SK-N-MC (cell line): ENCODE measurements around the gene GFRA1.

Experiments used
- DNase-seq: peaks from one replicate; pipeline ENCODE4 v3.0.0-alpha.2; 2011; ENCODE audit warnings: low read depth, low spot score
- H3K27ac ChIP-seq: fragments of 200-600 bp; sonication (generic); 2 replicates; pipeline ENCODE4 v1.5.1; 2016; ENCODE audit warnings: mixed run types
- H3K36me3 ChIP-seq: fragments of 200-600 bp; sonication (generic); 2 replicates; pipeline ENCODE4 v1.6.1; 2017; ENCODE audit warnings: antibody characterized with exemption, low read length, mixed read lengths; ENCODE audit not compliant: insufficient read depth
- H3K4me3 ChIP-seq: fragments of 200-600 bp; sonication (generic); 2 replicates; pipeline ENCODE4 v1.5.1; 2016
- H3K9ac ChIP-seq: fragments of 200-600 bp; sonication (generic); 2 replicates; pipeline ENCODE4 v1.8.0; 2017; ENCODE audit warnings: mixed run types, mixed read lengths; ENCODE audit not compliant: insufficient read length
- H3K9me3 ChIP-seq: fragments of 200-600 bp; sonication (generic); 2 replicates; pipeline ENCODE4 v1.6.1; 2017; ENCODE audit warnings: low read depth, mild to moderate bottlenecking, antibody characterized with exemption, low read length, moderate library complexity, mixed read lengths
- EZH2 ChIP-seq: fragments of 200-600 bp; sonication (generic); IDR thresholded peaks from one replicate; pipeline ENCODE4 v1.6.1; 2017; ENCODE audit warnings: antibody characterized with exemption
- FOXP2 ChIP-seq: optimal IDR thresholded peaks from 2 replicates; pipeline ENCODE3; 2011; ENCODE audit warnings: mild to moderate bottlenecking, moderate library complexity; ENCODE audit not compliant: insufficient read depth; ENCODE audit errors: extremely low read length, control extremely low read depth
- POLR2AphosphoS5 ChIP-seq: IDR thresholded peaks from 2 replicates; pipeline ENCODE4 v1.6.1; 2012; ENCODE audit warnings: mild to moderate bottlenecking, low read depth, low read length, borderline replicate concordance

Gene GFRA1

DNA sequence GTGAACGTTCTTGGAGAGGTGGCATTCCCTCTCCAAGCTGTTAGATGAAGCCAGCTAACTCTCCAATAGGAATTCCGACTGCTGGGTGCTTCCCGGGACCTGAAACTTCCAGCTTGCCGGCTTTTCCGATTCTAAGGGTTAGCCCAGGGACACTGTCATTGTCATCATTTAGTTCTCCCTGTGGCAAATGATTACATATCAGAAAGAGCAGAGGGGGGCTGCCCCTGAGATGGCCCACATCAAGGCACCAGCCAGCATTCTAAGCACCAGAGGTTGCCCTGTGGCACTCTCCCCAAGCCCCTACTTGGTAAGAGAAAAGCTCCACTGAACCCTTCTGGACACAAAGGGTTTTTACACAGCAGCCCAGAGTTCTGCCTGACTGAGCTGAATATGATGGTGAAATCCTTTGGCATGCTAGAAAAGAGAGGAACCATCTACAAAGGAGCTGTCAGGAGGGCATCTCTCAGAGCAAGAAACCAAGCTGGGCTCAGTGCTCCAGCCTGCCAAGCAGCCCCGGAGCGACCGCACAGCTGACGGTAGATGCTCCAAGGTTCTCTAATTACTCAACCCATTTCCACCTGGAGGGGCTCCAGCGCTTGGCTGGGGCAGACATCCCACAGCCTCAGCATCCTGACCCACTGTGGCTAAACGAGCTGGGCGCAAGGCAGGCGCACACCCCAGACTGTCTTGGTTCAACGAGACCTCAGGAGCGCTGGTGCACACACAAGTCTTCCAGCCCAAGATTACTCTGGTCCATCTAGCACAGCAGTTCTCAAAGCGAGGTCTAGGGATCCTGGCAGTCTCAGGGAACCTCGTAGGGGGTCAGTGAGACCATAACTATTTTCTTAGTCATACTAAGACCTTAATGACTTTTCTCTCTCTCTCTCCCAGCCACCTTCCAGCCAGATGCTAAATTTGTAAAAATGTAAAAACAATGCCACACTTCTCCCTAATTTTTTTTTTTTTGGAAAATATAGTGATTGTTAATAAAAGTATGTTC lies 160.5 kb downstream of the GFRA1 start:
- TF ChIP-seq FOXP2 (no peak), EZH2 (no peak), POLR2AphosphoS5 (no peak)
- Histone ChIP-seq H3K4me3 (no peak overlapping the region), H3K27ac (no peak overlapping the region), H3K9ac (no peak overlapping the region), H3K9me3 (no peaks in the 10 kb centered on the region), H3K36me3 (no peaks in the 10 kb centered on the region)
- DNase-seq, result no peak

DNA sequence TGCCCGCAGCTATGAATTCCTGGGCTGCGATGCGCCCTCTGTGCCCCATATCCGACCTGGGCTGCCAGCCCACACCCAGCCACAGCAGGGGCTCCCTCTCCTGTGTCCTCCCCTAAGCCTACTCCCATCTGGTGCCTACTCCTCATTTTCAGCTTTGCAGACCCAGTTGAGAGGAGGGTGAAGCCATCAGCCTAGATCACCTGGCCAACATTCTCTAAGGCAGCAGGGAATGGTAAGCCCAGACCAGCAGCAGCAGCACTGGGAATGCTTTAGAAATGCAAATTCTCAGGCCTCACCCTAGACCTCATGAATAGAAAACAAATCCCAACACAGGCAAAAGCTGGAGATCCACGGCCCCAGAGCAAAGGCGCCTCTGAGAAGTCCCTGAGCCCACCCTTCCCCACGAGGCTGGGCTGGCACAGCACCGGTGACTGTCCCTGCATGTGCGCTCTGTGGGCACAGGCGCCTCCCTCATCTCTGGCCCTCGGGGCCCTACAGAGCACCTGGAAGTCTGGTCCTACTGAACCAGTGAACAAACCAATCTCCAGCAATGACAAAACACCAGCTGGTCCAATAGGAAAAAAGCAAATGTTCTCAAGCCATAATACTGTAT lies 161.4 kb downstream of the GFRA1 start:
- Histone ChIP-seq H3K27ac (no peak overlapping the region), H3K36me3 (no peaks in the 10 kb centered on the region), H3K4me3 (no peak overlapping the region), H3K9ac (no peak overlapping the region), H3K9me3 (no peaks in the 10 kb centered on the region)
- no peak for DNase-seq
- TF ChIP-seq FOXP2 (no peak), EZH2 (no peak), POLR2AphosphoS5 (no peak)

- Histone ChIP-seq H3K9me3 (no peaks in the 10 kb centered on the region), H3K4me3 (no peak overlapping the region), H3K36me3 (no peaks in the 10 kb centered on the region), H3K9ac (no peak overlapping the region), H3K27ac (no peak overlapping the region)
- no peak for TF ChIP-seq FOXP2
- no peak for TF ChIP-seq POLR2AphosphoS5
- TF ChIP-seq EZH2, result no peak
- DNase-seq, result no peak
Measured at GRCh38 chr10:116110736-116111135, 162.3 kb downstream of the GFRA1 start.

- TF ChIP-seq FOXP2 (no peak), POLR2AphosphoS5 (no peak), EZH2 (no peak)
- no peak overlapping the region for H3K27ac ChIP-seq
- H3K9ac ChIP-seq, result no peak overlapping the region
Measured at GRCh38 chr10:116109881-116110280, 163.1 kb downstream of the GFRA1 start.

DNA sequence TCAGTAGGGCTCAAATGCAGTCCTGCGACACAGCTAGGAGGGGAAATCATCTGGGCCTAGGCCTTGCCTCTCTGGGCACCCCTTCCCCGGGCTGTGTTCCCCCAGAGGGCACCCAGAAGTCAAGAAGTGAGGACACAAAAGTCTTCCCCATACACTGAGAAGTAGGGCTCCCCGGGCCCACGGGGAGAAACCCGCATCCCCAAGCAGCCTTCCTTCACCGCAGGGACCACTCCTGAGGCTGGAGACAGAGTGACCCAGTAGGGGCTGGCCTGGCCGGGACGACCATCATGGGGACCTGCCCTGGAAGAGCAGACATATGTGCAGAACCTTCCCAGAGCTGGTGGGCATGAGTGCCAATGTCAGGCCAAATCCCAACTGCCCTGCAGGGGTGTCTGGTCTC lies 163.5 kb downstream of the GFRA1 start:
- H3K4me3 ChIP-seq, result no peak overlapping the region
- no peaks in the 10 kb centered on the region for H3K36me3 ChIP-seq
- no peak overlapping the region for H3K9ac ChIP-seq
- no peak for DNase-seq
- no peak for TF ChIP-seq EZH2
- TF ChIP-seq FOXP2, result no peak
- no peak for TF ChIP-seq POLR2AphosphoS5
- H3K27ac ChIP-seq, result no peak overlapping the region
- H3K9me3 ChIP-seq, result no peaks in the 10 kb centered on the region

More at GRCh38 chr10:116109881-116110280, 163.1 kb downstream of the GFRA1 start:
- Histone ChIP-seq H3K4me3 (no peak overlapping the region), H3K36me3 (no peaks in the 10 kb centered on the region), H3K9me3 (no peaks in the 10 kb centered on the region)
- DNase-seq, result no peak

GRCh38 chr10:116108095-116108494 lies 164.9 kb downstream of the GFRA1 start:
- H3K9ac ChIP-seq, result no peak overlapping the region
- no peak overlapping the region for H3K27ac ChIP-seq
- DNase-seq, result no peak
- no peak for TF ChIP-seq FOXP2
- TF ChIP-seq EZH2, result no peak
- TF ChIP-seq POLR2AphosphoS5, result no peak
- no peak overlapping the region for H3K4me3 ChIP-seq
- no peaks in the 10 kb centered on the region for H3K36me3 ChIP-seq
- no peaks in the 10 kb centered on the region for H3K9me3 ChIP-seq

DNA sequence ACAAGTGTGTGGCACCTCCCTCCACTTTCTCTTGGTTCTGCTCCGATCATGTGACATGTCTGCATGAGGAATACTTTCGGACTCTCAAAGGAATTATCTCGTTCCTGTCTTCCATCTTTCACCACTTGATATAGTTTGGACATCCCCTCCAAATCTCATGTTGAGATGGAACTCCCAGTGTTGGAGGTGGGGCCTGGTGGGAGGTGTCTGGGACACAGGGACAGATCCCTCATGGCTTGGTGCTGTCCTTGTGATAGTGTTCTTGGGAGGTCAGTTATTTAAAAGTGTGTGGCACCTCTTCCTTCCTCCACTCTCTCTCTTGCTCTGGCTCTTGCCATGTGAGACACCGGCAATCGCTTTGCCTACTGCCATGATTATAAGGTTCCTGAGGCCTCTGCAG lies 166.4 kb downstream of the GFRA1 start:
- no peak overlapping the region for H3K27ac ChIP-seq
- no peaks in the 10 kb centered on the region for H3K36me3 ChIP-seq
- no peak overlapping the region for H3K9ac ChIP-seq
- DNase-seq, result no peak
- no peak overlapping the region for H3K4me3 ChIP-seq
- H3K9me3 ChIP-seq, result no peaks in the 10 kb centered on the region
- TF ChIP-seq FOXP2 (no peak), EZH2 (no peak), POLR2AphosphoS5 (no peak)

DNA sequence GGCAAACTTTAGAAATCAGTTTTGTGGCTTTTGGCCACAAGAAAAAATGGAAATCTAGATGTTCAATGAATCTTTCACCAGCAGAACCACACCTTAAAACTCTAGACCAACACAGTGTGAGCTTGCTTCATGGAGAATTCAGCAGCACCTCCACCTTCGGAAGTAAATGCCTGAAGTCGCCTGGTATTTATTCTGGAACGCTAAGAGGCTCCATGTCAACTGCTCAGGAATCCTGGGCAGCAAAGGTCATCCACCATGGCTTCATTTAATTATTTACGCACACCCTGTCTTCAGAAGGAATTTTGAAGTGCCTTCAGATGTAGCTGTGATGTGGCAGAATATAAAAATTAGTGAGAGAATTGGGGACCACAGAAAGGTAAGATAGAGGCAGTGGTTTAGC lies 167.7 kb downstream of the GFRA1 start:
- H3K27ac ChIP-seq, result no peak overlapping the region
- no peak overlapping the region for H3K4me3 ChIP-seq
- H3K9me3 ChIP-seq, result no peaks in the 10 kb centered on the region
- no peak for TF ChIP-seq FOXP2
- TF ChIP-seq POLR2AphosphoS5, result no peak
- no peak for TF ChIP-seq EZH2
- H3K9ac ChIP-seq, result no peak overlapping the region
- DNase-seq, result no peak
- no peaks in the 10 kb centered on the region for H3K36me3 ChIP-seq
